Endothelial cell (in vitro differentiated cells): ENCODE results near the gene EPS8L2. TPM values are rescaled to one million over a fixed set of nuclear protein-coding genes. Genes with fewer than 3 reads are reported as not detected.
A peak's percentile ranks its signal among the peaks of the same experiment; 100 is the strongest.
"Not testable (repeated sequence)": the region's sequence is repeated elsewhere in the genome, so short reads cannot be mapped to it uniquely, and the experiment has no call there.

Experiments
- DNase-seq: peaks from one replicate; pipeline ENCODE4 v3.0.0; 2021; ENCODE audit warnings: low spot score
- H3K27ac Mint-ChIP-seq: one replicate; pipeline ENCODE4 v1.8.0; 2021; ENCODE audit warnings: mixed read lengths, inconsistent platforms; ENCODE audit not compliant: unreplicated experiment
- H3K27me3 Mint-ChIP-seq: one replicate; pipeline ENCODE4 v1.8.0; 2021; ENCODE audit warnings: mild to moderate bottlenecking, moderate library complexity, mixed read lengths, inconsistent platforms; ENCODE audit not compliant: unreplicated experiment
- H3K36me3 Mint-ChIP-seq: one replicate; pipeline ENCODE4 v1.8.0; 2021; ENCODE audit warnings: mild to moderate bottlenecking, low read depth, mixed read lengths, inconsistent platforms; ENCODE audit not compliant: unreplicated experiment
- H3K4me1 Mint-ChIP-seq: one replicate; pipeline ENCODE4 v1.8.0; 2021; ENCODE audit warnings: mild to moderate bottlenecking, mixed read lengths, inconsistent platforms; ENCODE audit not compliant: unreplicated experiment
- H3K4me3 Mint-ChIP-seq: one replicate; pipeline ENCODE4 v1.8.0; 2021; ENCODE audit warnings: mild to moderate bottlenecking, mixed read lengths, inconsistent platforms; ENCODE audit not compliant: unreplicated experiment
- H3K9me3 Mint-ChIP-seq: one replicate; pipeline ENCODE4 v1.8.0; 2021; ENCODE audit warnings: mixed read lengths, inconsistent platforms; ENCODE audit not compliant: unreplicated experiment
- CTCF ChIP-seq: fragments of 200-600 bp; sonication (generic); IDR thresholded peaks from one replicate; pipeline ENCODE4 v1.5.0; 2021; ENCODE audit warnings: antibody characterized with exemption; ENCODE audit not compliant: unreplicated experiment
- total RNA-seq: library from RNA; stranded (reverse); fragmentation: NEBNext Ultra II Directional; extraction: Animal tissue kit (Norgen Biotek cat#: 25700); gene quantifications from one replicate; pipeline ENCODE4 v1.2.1, GENCODE V29; 2021; ENCODE audit not compliant: unreplicated experiment

The EPS8L2 gene
- total RNA-seq, 1 donor from 2014 or later: 8.0 TPM

- TF ChIP-seq CTCF: no peak
- Mint-ChIP-seq H3K36me3 (peaks cover 42% of the 10 kb centered on the region), H3K27ac (peak overlapping the region; percentile 87), H3K27me3 (peaks cover 15% of the 10 kb centered on the region), H3K4me1 (peaks cover 39% of the 10 kb centered on the region), H3K4me3 (peak overlapping the region; percentile 56), H3K9me3 (no peaks in the 10 kb centered on the region)
- DNase-seq: no peak
These were observed 16.4 kb upstream of the EPS8L2 start for GRCh38 chr11:689625-690024.

- not testable (repeated sequence) for H3K4me3 Mint-ChIP-seq, H3K27ac Mint-ChIP-seq, H3K9me3 Mint-ChIP-seq, DNase-seq
- peaks cover 42% of the 10 kb centered on the region for H3K36me3 Mint-ChIP-seq
- H3K27me3 Mint-ChIP-seq: peaks cover 15% of the 10 kb centered on the region
- H3K4me1 Mint-ChIP-seq: peaks cover 39% of the 10 kb centered on the region
These were observed 15.8 kb upstream of the EPS8L2 start for GRCh38 chr11:690244-690643.

GRCh38 chr11:690738-691633 is 15.0 kb upstream of the EPS8L2 start:
- Mint-ChIP-seq H3K4me3 (peak overlapping the region; percentile 82), H3K4me1 (peaks cover 39% of the 10 kb centered on the region), H3K36me3 (peaks cover 42% of the 10 kb centered on the region), H3K27me3 (peaks cover 15% of the 10 kb centered on the region), H3K9me3 (no peaks in the 10 kb centered on the region), H3K27ac (peak overlapping the region; percentile 86)
- no peak for TF ChIP-seq CTCF
- no peak for DNase-seq

- H3K4me3 Mint-ChIP-seq: peak overlapping the region; percentile 81
- TF ChIP-seq CTCF: no peak
- H3K9me3 Mint-ChIP-seq: no peaks in the 10 kb centered on the region
- H3K36me3 Mint-ChIP-seq: peaks cover 35% of the 10 kb centered on the region
- peaks cover 15% of the 10 kb centered on the region for H3K27me3 Mint-ChIP-seq
- peak overlapping the region; percentile 68 for H3K27ac Mint-ChIP-seq
- H3K4me1 Mint-ChIP-seq: peaks cover 45% of the 10 kb centered on the region
- DNase-seq: no peak
These were observed 14.1 kb upstream of the EPS8L2 start for GRCh38 chr11:691710-692590.

- Mint-ChIP-seq H3K27me3 (peaks cover 15% of the 10 kb centered on the region), H3K9me3 (no peaks in the 10 kb centered on the region), H3K4me1 (peaks cover 55% of the 10 kb centered on the region), H3K36me3 (peaks cover 25% of the 10 kb centered on the region), H3K27ac (peak overlapping the region; percentile 81), H3K4me3 (peak overlapping the region; percentile 89)
- no peak for TF ChIP-seq CTCF
- no peak for DNase-seq
These were observed 13.1 kb upstream of the EPS8L2 start for GRCh38 chr11:692824-693414.
